Keratinocyte (primary cell): ENCODE results near the gene YWHAB. TPM values are rescaled to one million over a fixed set of nuclear protein-coding genes. Genes with fewer than 3 reads are reported as not detected.

Experiments
- DNase-seq: peaks from one replicate; pipeline ENCODE4 v3.0.0-alpha.2; 2011; ENCODE audit warnings: low read depth, missing footprints, low spot score
- FAIRE-seq: peaks from 2 replicates; lab custom pipeline; 2011; peaks lifted over from hg19 to GRCh38; lab: Jason Lieb, UNC
- H2AFZ ChIP-seq: 2 replicates; pipeline ENCODE4 v1.6.0; 2012; ENCODE audit warnings: low read length, control low read depth, inconsistent platforms; ENCODE audit not compliant: control insufficient read depth
- H3K27ac ChIP-seq: 2 replicates; pipeline ENCODE4 v1.5.1; 2011; ENCODE audit warnings: low read length; ENCODE audit not compliant: control insufficient read depth, insufficient read depth
- H3K27me3 ChIP-seq: 3 replicates; pipeline ENCODE4 v1.6.0; 2011; ENCODE audit warnings: low read length; ENCODE audit not compliant: control insufficient read depth, insufficient read depth; ENCODE audit errors: extremely low read depth
- H3K36me3 ChIP-seq, 2 experiments: 2 replicates in 1 of 2; 3 replicates in 1 of 2; pipeline ENCODE4 v1.5.1; 2011; ENCODE audit warnings: low read length in 2 of 2, mild to moderate bottlenecking in 1 of 2; ENCODE audit not compliant: control insufficient read depth in 2 of 2, insufficient read depth in 2 of 2; ENCODE audit errors: extremely low read depth in 1 of 2
- H3K4me1 ChIP-seq: 3 replicates; pipeline ENCODE4 v1.5.1; 2011; ENCODE audit warnings: low read length; ENCODE audit not compliant: control insufficient read depth, insufficient read depth; ENCODE audit errors: extremely low read depth
- H3K4me2 ChIP-seq: 3 replicates; pipeline ENCODE4 v1.6.0; 2011; ENCODE audit warnings: low read depth, low read length; ENCODE audit not compliant: control insufficient read depth, insufficient read depth; ENCODE audit errors: extremely low read depth
- H3K4me3 ChIP-seq, 3 experiments: fragments of 200-600 bp in 1 of 3; sonication (generic) in 1 of 3; 2 replicates in 2 of 3; 3 replicates in 1 of 3; pipeline ENCODE4 v1.5.1; 2011 to 2016; ENCODE audit warnings: low read length in 3 of 3, mild to moderate bottlenecking in 3 of 3, control low read depth in 2 of 3, inconsistent platforms in 1 of 3, low read depth in 1 of 3, mixed read lengths in 1 of 3, mixed run types in 1 of 3, moderate library complexity in 1 of 3; ENCODE audit not compliant: control insufficient read depth in 2 of 3, insufficient read depth in 2 of 3; ENCODE audit errors: extremely low read depth in 1 of 3
- H3K79me2 ChIP-seq: 2 replicates; pipeline ENCODE4 v1.6.0; 2012; ENCODE audit warnings: low read length; ENCODE audit not compliant: control insufficient read depth, insufficient read depth
- H3K9ac ChIP-seq: 3 replicates; pipeline ENCODE4 v1.6.0; 2011; ENCODE audit warnings: low read length; ENCODE audit not compliant: control insufficient read depth, insufficient read depth; ENCODE audit errors: extremely low read depth
- H3K9me1 ChIP-seq: 3 replicates; pipeline ENCODE4 v1.6.0; 2011; ENCODE audit warnings: low read length; ENCODE audit not compliant: control insufficient read depth, insufficient read depth; ENCODE audit errors: extremely low read depth
- H3K9me3 ChIP-seq: 2 replicates; pipeline ENCODE4 v1.5.1; 2012; ENCODE audit warnings: low read depth, low read length; ENCODE audit not compliant: control insufficient read depth
- H4K20me1 ChIP-seq: 3 replicates; pipeline ENCODE4 v1.6.0; 2011; ENCODE audit warnings: low read length; ENCODE audit not compliant: control insufficient read depth, insufficient read depth; ENCODE audit errors: extremely low read depth
- CTCF ChIP-seq, 3 experiments: IDR thresholded peaks in 1 of 3; conservative IDR thresholded peaks in 1 of 3; optimal IDR thresholded peaks in 1 of 3; 2 replicates in 2 of 3; 3 replicates in 1 of 3; pipeline versions ENCODE3 to v1.5.1; 2011; ENCODE audit warnings: low read length in 3 of 3, mild to moderate bottlenecking in 3 of 3, moderate library complexity in 2 of 3, control low read depth in 1 of 3, inconsistent platforms in 1 of 3; ENCODE audit not compliant: insufficient read depth in 2 of 3; ENCODE audit errors: extremely low read depth in 1 of 3
- EZH2 ChIP-seq: IDR thresholded peaks from one replicate; pipeline ENCODE4 v1.6.1; 2012; ENCODE audit warnings: inconsistent platforms, mild to moderate bottlenecking, low read length, moderate library complexity
- dilution Hi-C: fragments of 300-500 bp; cut with MboI; formaldehyde crosslinking; loops from one replicate; pipeline ENCODE4 v1.7.0; 2020; ENCODE audit warnings: low sequenced_read_pairs; ENCODE audit not compliant: extremely low pct_ligation_motif_present
- polyA plus RNA-seq, 5 experiments: library from polyadenylated mRNA; depleted of rRNA in 3 of 5; stranded (reverse) in 3 of 5; stranded (forward) in 1 of 5; unstranded in 1 of 5; fragments of >200 nt; gene quantifications; 1 replicate in 1 of 5; 2 replicates in 3 of 5; 3 replicates in 1 of 5; pipeline versions ENCODE4 v1.2.1 to v1.2.3, GENCODE V29; 2011 to 2012; ENCODE audit warnings: missing spikeins in 2 of 5, low read depth in 1 of 5, low replicate concordance in 1 of 5

Gene YWHAB
- polyA plus RNA-seq, 1 donor (not counting 4 experiments of a cell fraction or from before 2014, with no cell fraction given) = 214 TPM

GRCh38 chr20:44856856-44857448 is 28.6 kb upstream of the YWHAB start:
- TF ChIP-seq EZH2 (no peak), CTCF (optimal IDR thresholded peaks at IDR 0.05 in 1 of 3, IDR thresholded peaks at IDR 0.05 in 1 of 3, conservative IDR thresholded peaks at IDR 0.05 in 1 of 3; ENCODE audit: extremely low read depth in 1 of 3, insufficient read depth in 2 of 3, low read length in 3 of 3) (no peak)
- dilution Hi-C loops = loop anchor here (25.0 kb wide), 1 partner anchor 95 kb away; no protein-coding TSS in a partner anchor
- Histone ChIP-seq H3K4me3 (no peak overlapping the region), H3K4me1 (no peaks in the 10 kb centered on the region), H3K4me2 (no peak overlapping the region), H3K79me2 (no peaks in the 10 kb centered on the region), H4K20me1 (no peaks in the 10 kb centered on the region), H3K27ac (no peak overlapping the region), H3K9ac (no peak overlapping the region), H2AFZ (no peak overlapping the region), H3K36me3 (no peaks in the 10 kb centered on the region), H3K9me3 (no peaks in the 10 kb centered on the region), H3K27me3 (no peaks in the 10 kb centered on the region), H3K9me1 (no peaks in the 10 kb centered on the region)
- no peak for DNase-seq
- no peak for FAIRE-seq

- no peaks in the 10 kb centered on the region for H3K36me3 ChIP-seq
- no peaks in the 10 kb centered on the region for H3K4me1 ChIP-seq
- H3K4me3 ChIP-seq = no peak overlapping the region
- no peak overlapping the region for H3K4me2 ChIP-seq
- H3K27me3 ChIP-seq = no peaks in the 10 kb centered on the region
- no peaks in the 10 kb centered on the region for H3K9me1 ChIP-seq
- H3K9me3 ChIP-seq = no peaks in the 10 kb centered on the region
- FAIRE-seq (no peak), DNase-seq (no peak)
- TF ChIP-seq EZH2 (no peak), CTCF (optimal IDR thresholded peaks at IDR 0.05 in 1 of 3, IDR thresholded peaks at IDR 0.05 in 1 of 3, conservative IDR thresholded peaks at IDR 0.05 in 1 of 3; ENCODE audit: extremely low read depth in 1 of 3, insufficient read depth in 2 of 3, low read length in 3 of 3) (no peak)
- no peaks in the 10 kb centered on the region for H4K20me1 ChIP-seq
- dilution Hi-C loops = loop anchor here (25.0 kb wide), 1 partner anchor 96 kb away; no protein-coding TSS in a partner anchor
- H3K79me2 ChIP-seq = no peaks in the 10 kb centered on the region
- no peak overlapping the region for H3K9ac ChIP-seq
- H2AFZ ChIP-seq = no peak overlapping the region
- no peak overlapping the region for H3K27ac ChIP-seq
These were observed 26.7 kb upstream of the YWHAB start for GRCh38 chr20:44858606-44859360.
